HFFc6 (cell line): ENCODE results near the gene GRM4. TPM values are rescaled to one million over a fixed set of nuclear protein-coding genes. Genes with fewer than 3 reads are reported as not detected.
A peak's percentile ranks its signal among the peaks of the same experiment; 100 is the strongest.

Experiments used
- DNase-seq: peaks from one replicate; pipeline ENCODE4 v3.0.0-alpha.2; 2018
- H3K27ac Mint-ChIP-seq: 2 replicates; pipeline ENCODE4 v1.8.0; 2020; ENCODE audit warnings: mild to moderate bottlenecking, mixed read lengths
- H3K27me3 Mint-ChIP-seq: 2 replicates; pipeline ENCODE4 v1.8.0; 2021; ENCODE audit warnings: mild to moderate bottlenecking, moderate library complexity, mixed read lengths; ENCODE audit not compliant: insufficient read depth
- H3K36me3 Mint-ChIP-seq: 2 replicates; pipeline ENCODE4 v1.8.0; 2021; ENCODE audit warnings: low read depth, mixed read lengths
- H3K4me1 Mint-ChIP-seq: 2 replicates; pipeline ENCODE4 v1.8.0; 2020; ENCODE audit warnings: low read depth, mixed read lengths
- H3K4me3 Mint-ChIP-seq: 2 replicates; pipeline ENCODE4 v1.8.0; 2020; ENCODE audit warnings: mild to moderate bottlenecking, moderate library complexity, mixed read lengths
- H3K9me3 Mint-ChIP-seq: 2 replicates; pipeline ENCODE4 v1.8.0; 2020; ENCODE audit warnings: mild to moderate bottlenecking, mixed read lengths
- CTCF ChIP-seq: fragments of 200-600 bp; sonication (generic); IDR thresholded peaks from 2 replicates; pipeline ENCODE4 v1.5.0; 2021; ENCODE audit warnings: antibody characterized with exemption, mild to moderate bottlenecking
- total RNA-seq, 6 experiments: library from RNA; stranded (reverse); fragmentation: NEBNext Ultra II Directional; extraction: Animal tissue kit (Norgen Biotek cat#: 25700); gene quantifications; 2 replicates in 1 of 6; 3 replicates in 5 of 6; pipeline ENCODE4 v1.2.3, GENCODE V29; 2021

The GRM4 gene
- total RNA-seq, 6 experiments from 2014 or later = 0.12 to 0.14 TPM; not detected in 4

GRCh38 chr6:34057191-34057590 lies 88.7 kb downstream of the GRM4 start:
- H3K4me3 Mint-ChIP-seq = no peak overlapping the region
- H3K36me3 Mint-ChIP-seq = no peaks in the 10 kb centered on the region
- H3K9me3 Mint-ChIP-seq = no peaks in the 10 kb centered on the region
- DNase-seq = no peak
- H3K4me1 Mint-ChIP-seq = no peaks in the 10 kb centered on the region
- H3K27me3 Mint-ChIP-seq = peaks cover 26% of the 10 kb centered on the region
- H3K27ac Mint-ChIP-seq = no peak overlapping the region
- no peak for TF ChIP-seq CTCF

- DNase-seq = peak; percentile 33
- H3K36me3 Mint-ChIP-seq = no peaks in the 10 kb centered on the region
- no peaks in the 10 kb centered on the region for H3K4me1 Mint-ChIP-seq
- no peak overlapping the region for H3K27ac Mint-ChIP-seq
- TF ChIP-seq CTCF = no peak
- no peak overlapping the region for H3K4me3 Mint-ChIP-seq
- peaks cover 26% of the 10 kb centered on the region for H3K27me3 Mint-ChIP-seq
- H3K9me3 Mint-ChIP-seq = no peaks in the 10 kb centered on the region
Observed at GRCh38 chr6:34056305-34057108, 89.4 kb downstream of the GRM4 start.

- Mint-ChIP-seq H3K27me3 (peaks cover 24% of the 10 kb centered on the region), H3K4me3 (no peak overlapping the region), H3K36me3 (no peaks in the 10 kb centered on the region), H3K27ac (no peak overlapping the region), H3K4me1 (no peaks in the 10 kb centered on the region), H3K9me3 (no peaks in the 10 kb centered on the region)
- DNase-seq = peak; percentile 13
- TF ChIP-seq CTCF = peak; percentile 91
Observed at GRCh38 chr6:34055223-34055933, 90.5 kb downstream of the GRM4 start.

GRCh38 chr6:34053721-34054120 lies 92.2 kb downstream of the GRM4 start:
- Mint-ChIP-seq H3K9me3 (no peaks in the 10 kb centered on the region), H3K36me3 (no peaks in the 10 kb centered on the region), H3K4me1 (no peaks in the 10 kb centered on the region), H3K27me3 (peaks cover 31% of the 10 kb centered on the region), H3K4me3 (no peak overlapping the region), H3K27ac (no peak overlapping the region)
- TF ChIP-seq CTCF = no peak
- DNase-seq = no peak

- Mint-ChIP-seq H3K27me3 (peaks cover 34% of the 10 kb centered on the region), H3K4me1 (no peaks in the 10 kb centered on the region), H3K9me3 (no peaks in the 10 kb centered on the region), H3K36me3 (no peaks in the 10 kb centered on the region), H3K27ac (no peak overlapping the region), H3K4me3 (no peak overlapping the region)
- no peak for TF ChIP-seq CTCF
- DNase-seq = no peak
Observed at GRCh38 chr6:34052918-34053608, 92.8 kb downstream of the GRM4 start.
